ENCODE results near the gene SNX30.

The SNX30 gene

GRCh38 chr9:112849363-112849922 lies 98.9 kb downstream of the SNX30 start (continued):
- TF ChIP-seq ZNF621 (tag by site-specific recombination; IDR thresholded peaks at IDR 0.05) (no peak), ZFP69B (tag by site-specific recombination; IDR thresholded peaks at IDR 0.05) (no peak), ZNF366 (tag by site-specific recombination; conservative IDR thresholded peaks at IDR 0.05) (no peak), ZBTB7A (tag by site-specific recombination; IDR thresholded peaks at IDR 0.05; ENCODE audit: low read depth) (no peak)

GRCh38 chr9:112850840-112851239 lies 100.3 kb downstream of the SNX30 start:
- Histone ChIP-seq H3K9me3 (ENCODE audit: control insufficient read depth, insufficient read depth, low read depth, low read length) (no peaks in the 10 kb centered on the region), H3K4me3 (ENCODE audit: low read depth, low read length) (no peak overlapping the region), H3K4me1 (ENCODE audit: control insufficient read depth, insufficient read depth, low read length) (no peaks in the 10 kb centered on the region), H3K27ac (ENCODE audit: extremely low read depth, low read depth, low read length) (no peak overlapping the region), H3K36me3 (ENCODE audit: control insufficient read depth in 2 of 2, insufficient read depth in 1 of 2, low read length in 2 of 2) (peaks cover 0 to 42% of the 10 kb centered on the region in 2 experiments; a peak in 1 of 3 replicates)
- ChIA-PET POLR2A (no interaction called here), CTCF (no interaction called here)
- no peak for TF ChIP-seq ZNF394 (tag by site-specific recombination; IDR thresholded peaks at IDR 0.05; ENCODE audit: borderline replicate concordance)
- TF ChIP-seq ZNF292 (tag by site-specific recombination; IDR thresholded peaks at IDR 0.05; ENCODE audit: borderline replicate concordance, low read depth) = no peak
- no peak for TF ChIP-seq ZNF140 (tag by site-specific recombination; IDR thresholded peaks at IDR 0.05)
- TF ChIP-seq ZBTB49 (tag by site-specific recombination; IDR thresholded peaks at IDR 0.05; ENCODE audit: low read depth) = no peak
- no peak for TF ChIP-seq ZNF660 (tag by site-specific recombination; IDR thresholded peaks at IDR 0.05)
- no peak for TF ChIP-seq CTCF (tag by site-specific recombination; IDR thresholded peaks at IDR 0.05)
- no peak for TF ChIP-seq ZNF138 (tag by site-specific recombination; IDR thresholded peaks at IDR 0.05; ENCODE audit: borderline replicate concordance)
- no peak for TF ChIP-seq ZNF280D (tag by site-specific recombination; IDR thresholded peaks at IDR 0.05)
- no peak for TF ChIP-seq PATZ1 (tag by site-specific recombination; IDR thresholded peaks at IDR 0.05)
- no peak for TF ChIP-seq ZNF404 (tag by site-specific recombination; IDR thresholded peaks at IDR 0.05)
- TF ChIP-seq ZNF169 (tag by site-specific recombination; IDR thresholded peaks at IDR 0.05) = no peak
- no peak for TF ChIP-seq REST (tag by site-specific recombination; IDR thresholded peaks at IDR 0.05)
- no peak for TF ChIP-seq YY2 (tag by site-specific recombination; IDR thresholded peaks at IDR 0.05)

Measured in HEK293 (cell line).